HG03457 (cell line): Measurements from ENCODE around the gene BANK1.

Experiments
- ATAC-seq: cut with Tn5 transposase; IDR thresholded peaks from one replicate; pipeline ENCODE4 v1.9.1; 2021; ENCODE audit warnings: moderate number of reproducible peaks; ENCODE audit not compliant: unreplicated experiment

Gene BANK1

DNA sequence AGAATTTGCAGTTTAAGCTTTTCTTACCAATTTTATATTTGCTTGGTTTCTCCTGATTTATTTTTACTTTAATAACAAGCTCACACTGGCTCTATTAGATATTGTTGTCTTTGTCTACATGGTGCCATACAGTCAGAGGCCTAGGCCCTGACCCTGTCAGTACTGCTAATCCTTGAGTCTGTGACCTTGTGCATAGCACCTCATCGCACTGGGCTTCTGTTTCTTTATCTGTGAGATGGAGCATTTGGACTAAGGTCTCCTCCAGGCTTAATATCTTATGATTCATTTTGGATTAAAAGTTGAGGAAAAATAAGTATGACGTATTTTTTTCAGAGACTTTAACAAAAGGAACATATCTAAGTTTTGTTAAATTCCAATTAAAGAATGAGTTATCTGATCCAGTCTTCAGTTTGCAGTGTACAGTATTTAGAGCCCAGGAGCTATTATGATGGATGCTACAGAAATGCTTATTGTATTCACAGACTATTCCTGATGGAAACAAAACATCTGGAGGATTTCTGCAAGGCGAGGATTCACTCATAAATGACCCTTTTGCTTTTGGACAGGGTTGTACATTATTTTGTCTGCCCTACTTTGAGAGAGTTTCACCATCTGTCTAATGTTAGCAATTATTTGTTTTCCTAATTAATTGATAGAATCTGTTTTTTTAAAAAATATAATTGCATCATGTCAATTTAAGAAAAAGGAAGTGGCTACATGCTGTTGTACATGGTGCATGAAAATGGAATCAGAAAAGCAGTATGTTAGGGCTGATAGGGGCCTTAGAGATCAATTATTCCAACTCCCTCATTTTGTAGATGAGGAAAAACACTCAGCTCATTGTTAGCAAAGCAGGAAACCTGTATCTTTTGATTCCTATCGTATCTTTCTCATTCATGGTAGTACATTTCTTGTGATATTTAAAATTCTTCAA, 203.6 kb downstream of the BANK1 start:
- no peak for ATAC-seq

DNA sequence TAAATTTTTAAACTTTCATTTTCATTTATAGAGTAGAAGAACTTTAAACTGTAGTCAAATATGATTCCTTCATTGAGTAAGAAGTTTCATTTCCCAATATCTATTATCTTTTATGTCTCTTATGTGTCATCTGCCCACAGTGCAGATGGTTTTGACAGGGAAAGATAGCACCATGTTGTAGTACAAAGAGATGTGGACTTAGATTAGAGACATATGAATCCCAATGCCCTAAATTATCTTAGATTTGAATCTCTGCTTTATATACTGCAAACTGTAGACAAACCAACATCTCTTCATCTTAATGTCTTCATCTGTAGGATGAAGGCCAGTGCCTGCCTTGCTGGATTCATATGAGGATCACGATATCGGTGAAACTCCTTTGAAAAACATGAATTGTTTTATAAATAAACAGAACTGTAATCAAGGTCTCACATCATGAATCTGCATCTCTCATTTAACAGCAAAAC, 217.5 kb downstream of the BANK1 start:
- ATAC-seq: peak; percentile 97

DNA sequence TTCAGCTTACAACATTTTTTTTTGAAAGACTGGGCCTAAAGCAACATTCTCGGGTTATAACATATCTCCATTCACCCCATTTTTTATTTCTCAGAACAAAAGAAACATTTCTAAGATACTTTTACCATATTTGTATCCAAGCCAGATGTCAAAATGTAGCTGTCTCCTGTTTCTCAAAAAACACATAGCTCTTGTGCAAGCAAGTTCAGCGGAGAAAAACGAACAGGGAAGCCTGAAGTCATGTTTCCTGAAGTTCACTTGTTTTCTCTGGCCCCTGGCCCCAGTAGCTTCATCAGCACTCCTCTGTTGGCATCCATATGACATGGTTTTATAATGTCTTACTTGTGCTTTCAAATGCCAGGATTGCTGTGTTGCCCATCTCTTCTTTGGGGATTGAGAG, 218.2 kb downstream of the BANK1 start:
- ATAC-seq: no peak

DNA sequence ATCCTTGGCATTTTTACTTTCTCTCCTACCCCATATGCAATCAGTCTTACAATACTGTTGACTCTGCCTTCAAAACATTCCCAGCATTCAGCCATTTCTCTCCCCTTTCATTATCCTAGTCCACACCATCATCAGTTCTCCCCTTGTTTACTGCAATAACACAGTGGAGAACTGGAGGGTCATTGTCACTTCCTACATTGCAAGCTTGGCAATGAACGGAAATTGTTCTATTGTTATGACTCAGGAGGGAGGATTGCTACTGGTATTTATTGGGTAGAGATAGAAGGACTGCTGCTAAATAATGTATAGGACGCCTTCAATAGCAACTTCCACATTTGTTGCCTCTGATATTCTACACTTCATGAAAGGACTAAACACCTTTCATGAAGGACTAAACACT, 231.8 kb downstream of the BANK1 start:
- no peak for ATAC-seq

DNA sequence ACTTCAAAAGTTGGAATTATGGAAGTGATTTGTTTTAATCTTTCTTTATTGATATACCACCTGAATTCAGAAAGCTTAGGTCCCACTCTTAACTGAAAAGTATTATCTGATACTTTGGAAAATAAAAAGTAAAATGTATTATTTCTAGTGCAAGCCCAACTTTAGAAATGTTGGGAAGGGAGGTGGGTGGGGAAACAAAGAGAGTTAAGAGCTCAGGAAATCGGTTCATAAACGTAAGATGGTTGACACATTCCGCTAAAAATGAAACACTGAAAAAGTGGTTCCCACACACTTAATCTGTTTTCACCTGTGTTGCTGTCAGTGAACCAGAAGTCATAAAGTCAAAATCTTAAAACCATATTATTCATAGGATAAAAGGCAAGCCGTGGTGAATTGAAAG, 237.4 kb downstream of the BANK1 start:
- ATAC-seq: no peak

DNA sequence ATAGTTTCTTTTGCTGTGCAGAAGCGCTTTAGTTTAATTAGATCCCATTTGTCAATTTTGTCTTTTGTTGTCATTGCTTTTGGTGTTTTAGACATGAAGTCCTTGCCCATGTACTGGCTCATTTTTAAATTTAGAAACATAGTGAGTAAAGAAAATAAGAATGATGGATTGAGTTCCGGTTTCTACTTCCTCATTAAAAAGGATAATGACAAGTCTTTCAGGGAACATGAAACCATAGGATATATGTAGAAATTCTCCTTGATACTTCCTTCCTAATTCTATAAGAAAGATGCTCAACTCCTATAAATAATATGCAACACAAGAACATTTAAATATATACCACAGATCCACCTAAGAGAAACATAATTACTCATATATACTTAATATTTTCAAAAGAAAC, 240.9 kb downstream of the BANK1 start:
- ATAC-seq: no peak

DNA sequence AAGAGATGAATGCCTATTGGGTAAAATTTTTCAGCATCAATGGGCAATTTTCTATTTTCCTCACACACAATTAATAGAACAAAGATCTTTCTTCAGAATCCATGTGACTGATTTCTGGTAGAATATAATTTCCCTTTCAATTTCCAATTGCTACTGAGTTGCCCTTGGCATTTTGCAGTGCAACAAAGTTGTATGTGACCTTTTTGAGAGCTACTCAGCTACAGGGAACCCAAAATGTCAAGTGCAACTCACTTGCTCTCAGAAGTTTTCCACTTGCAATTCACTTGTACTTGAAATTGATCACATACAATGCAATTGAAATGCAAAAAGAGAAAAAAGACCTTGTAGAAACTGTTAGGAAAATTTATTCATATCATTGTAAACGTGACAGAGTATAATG, 245.5 kb downstream of the BANK1 start:
- no peak for ATAC-seq

DNA sequence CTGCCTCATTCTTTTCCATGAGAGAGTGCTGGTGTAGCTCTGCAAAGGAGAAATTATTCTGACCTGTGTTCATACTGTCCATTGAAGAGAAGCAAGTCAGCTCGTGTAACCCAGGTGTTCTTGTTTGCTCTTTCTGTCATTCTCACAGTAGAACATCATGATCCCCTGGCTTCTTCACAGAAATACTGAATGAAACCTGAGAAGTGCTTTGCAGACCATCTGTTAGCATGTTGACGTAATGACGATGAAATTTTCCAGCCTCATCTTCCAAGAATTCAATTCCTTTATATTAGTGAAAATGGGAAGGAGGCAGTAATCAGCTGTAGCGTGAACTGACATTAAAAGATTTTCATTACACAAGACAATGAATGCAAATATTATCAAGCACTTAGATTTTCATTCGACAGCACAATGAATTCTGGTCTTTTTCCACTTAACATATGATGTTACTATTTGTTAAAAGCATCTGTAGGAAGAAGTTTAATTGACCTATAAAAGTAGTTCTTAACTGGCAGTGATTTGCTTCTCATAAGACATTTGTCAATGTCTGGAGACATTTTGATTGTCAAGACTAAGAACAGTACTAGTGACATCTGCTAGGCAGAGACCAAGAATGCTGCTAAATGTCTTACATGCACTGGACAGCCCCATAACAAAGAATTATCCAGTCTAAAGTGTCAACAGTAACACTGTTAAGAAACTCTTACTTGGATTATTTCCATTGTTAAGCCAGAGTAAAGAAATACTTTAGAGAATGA, 246.3 kb downstream of the BANK1 start:
- ATAC-seq: no peak

DNA sequence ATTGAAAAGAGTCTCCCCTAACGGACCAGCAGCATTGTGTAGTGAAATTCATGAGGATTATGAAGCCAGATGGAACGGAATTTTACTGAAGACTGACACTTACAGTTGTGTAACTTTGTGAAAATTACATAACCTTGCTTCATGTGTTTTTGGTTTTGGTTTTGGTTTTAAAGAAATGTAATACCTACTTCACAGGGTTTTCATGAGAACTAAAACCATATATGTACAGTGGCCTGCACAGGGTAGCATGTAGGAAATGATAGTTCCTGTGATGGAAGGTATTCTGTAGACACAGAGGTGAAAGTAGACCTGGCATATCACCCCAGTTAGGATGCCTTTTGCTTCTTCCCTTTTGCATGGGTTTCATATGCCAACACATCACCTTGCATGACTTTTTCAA, 247.0 kb downstream of the BANK1 start:
- ATAC-seq: no peak

DNA sequence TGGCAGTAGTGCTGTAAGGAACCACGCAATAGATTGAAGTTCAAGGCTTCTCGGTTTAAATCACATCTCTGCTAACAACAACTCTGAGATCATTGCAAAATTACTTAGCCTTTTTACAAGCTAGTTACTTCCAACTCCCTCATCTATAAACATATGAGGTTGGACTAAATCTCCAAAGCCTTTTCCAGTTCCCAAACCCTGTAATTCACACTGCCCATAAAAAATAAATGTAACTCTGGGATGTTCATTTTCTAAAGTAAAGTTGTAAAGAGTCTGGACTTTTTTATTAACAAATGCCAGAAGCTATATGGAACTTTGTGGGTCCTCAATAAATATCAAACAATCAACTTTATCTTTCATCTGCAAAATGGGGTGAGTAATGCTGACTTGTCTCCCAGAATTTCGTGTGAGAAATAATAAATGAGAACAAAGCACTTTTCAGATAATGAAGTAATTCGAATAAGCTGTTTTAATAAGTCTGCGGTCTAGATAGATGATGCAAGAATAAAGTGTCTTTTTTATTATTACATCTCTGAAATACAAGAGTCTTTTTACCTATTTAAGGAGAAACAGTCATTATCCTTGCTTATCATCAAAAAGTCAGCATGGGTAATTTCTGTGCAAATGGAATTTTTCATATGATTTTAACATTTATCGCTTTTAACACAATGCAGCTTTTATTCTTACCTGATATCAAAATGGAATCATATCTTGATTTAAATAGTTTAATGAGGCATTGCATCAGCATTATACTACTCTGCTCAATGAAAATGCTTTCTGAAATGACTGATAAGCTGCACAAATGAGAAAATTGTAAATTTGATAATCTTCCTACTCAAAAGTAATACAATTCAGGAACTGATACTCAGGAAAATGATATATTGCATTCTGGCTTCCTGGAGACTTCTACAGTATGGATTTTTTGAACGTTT, 252.6 kb downstream of the BANK1 start:
- no peak for ATAC-seq

DNA sequence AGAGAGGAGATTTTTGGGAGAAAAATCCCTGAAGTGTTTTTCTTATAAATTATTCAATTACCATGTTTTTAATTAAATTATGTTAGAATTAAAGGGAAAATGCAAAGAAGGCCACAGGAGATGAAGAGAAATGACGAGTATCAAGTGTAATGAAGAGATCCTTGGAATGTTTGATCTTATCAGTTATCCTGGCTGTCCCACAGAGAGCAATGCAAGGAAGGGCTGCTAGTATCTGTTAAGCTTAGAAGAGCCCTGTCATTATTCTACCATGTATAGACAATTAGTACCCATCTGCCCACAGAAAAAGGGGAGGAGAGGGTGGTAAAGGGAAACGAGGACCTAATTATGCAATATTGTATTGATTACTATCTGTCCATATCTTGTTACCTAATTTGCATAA, 257.1 kb downstream of the BANK1 start:
- ATAC-seq: no peak

DNA sequence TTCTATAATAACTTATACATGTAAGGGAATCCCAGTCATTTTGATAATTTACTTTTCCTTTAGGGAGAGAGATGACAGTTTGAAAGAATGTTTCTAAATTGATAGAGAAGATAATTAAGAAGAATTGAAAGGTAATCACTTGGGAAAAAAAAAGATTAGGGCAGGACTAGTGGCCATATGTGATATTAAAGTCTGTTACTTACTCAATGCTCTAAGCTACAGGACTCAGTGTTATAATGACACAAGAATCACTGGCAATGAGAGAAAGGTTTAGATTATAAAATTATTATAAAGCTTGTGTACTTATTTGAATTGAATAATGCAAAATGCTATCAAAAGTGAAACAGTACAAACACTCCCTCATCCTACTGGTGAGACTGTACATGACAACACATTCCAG, 265.3 kb downstream of the BANK1 start:
- no peak for ATAC-seq

DNA sequence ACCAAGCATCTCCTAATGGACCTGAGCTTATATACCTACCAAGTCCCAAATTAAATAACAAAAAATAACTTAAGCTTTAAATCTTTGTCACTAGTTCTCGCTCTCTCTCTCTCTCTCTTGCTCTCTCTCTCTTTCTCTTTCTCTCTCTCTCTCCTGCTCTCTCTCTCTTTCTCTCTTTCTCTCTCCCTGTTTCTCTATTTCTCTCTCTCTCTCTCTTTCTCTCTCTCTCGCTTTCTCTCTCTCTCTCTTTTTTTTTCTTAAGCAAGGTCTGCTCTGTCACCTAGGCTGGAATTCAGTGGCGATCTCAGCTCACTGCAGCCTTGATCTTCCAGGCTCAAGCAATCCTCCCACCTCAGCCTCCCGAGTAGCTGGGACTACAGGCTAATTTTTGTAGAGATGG, 266.6 kb downstream of the BANK1 start:
- no peak for ATAC-seq

DNA sequence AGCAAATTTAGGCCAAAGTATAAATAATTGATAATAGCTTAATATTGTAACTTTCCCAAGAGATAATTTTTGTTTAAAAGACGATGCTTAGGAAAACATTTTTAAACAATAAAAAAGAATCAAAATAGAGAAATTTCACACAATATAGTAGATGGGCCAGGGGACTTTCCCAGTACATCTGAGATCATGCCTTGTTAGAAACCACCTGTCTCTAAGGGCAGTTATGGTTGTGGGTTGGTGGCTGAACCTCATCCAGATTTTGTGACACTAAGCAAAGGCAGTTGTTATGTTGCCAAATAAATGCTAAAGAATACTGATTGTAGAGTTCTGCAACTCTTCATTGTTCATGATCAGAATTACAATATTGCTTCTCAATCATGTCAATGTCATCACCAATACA, 270.6 kb downstream of the BANK1 start:
- ATAC-seq: peak; percentile 89

DNA sequence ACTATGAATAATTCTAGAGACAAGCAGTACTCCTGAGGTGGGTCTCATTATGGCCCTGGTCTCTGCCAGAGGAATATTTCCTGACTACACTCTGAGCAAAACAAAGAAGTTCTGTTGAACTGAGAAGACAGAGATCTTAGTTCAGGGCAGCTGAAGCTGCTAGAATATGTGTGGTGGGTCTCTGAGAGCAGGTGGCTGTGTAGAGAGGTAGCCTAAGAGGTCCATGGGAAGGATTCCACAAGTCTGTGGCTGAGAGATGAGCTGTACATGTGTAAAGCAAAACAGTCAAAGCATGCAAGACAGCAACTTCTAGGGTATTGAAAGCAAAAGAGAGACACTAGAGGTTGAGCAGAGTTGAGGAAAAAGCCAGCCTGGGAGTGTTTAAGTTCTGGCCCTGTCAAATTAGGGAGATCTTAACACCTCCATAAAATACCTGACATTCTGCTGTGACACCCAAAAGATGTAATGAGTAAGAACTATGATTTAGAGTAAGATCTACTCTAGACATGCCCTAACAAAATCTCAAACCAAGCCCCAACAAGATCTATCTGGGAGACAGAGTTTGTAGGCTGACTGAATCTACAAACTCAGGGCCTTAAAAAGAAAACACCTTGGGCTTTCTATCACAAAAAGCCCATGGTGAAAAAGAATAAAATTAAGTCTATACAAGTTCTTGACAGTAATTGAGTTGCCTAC, 274.4 kb downstream of the BANK1 start:
- ATAC-seq: no peak

DNA sequence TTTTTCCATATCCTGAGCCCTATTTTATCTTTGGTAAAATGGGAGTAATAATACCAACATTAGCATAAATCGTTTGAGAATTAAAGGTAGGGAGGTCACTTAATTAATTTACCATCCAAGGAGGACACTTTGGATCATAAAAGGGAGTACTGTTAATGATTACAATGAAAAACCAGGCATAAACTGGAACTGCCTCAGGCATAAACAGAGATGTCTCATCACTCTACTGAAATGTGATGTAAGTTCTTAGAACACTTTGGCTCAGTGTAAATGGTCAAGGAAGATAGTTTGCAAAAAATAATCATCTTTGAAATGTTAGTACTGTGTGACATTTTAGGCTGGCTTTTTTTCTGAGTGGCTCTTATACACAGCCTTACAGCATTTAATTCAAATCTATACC, 286.1 kb downstream of the BANK1 start:
- no peak for ATAC-seq

DNA sequence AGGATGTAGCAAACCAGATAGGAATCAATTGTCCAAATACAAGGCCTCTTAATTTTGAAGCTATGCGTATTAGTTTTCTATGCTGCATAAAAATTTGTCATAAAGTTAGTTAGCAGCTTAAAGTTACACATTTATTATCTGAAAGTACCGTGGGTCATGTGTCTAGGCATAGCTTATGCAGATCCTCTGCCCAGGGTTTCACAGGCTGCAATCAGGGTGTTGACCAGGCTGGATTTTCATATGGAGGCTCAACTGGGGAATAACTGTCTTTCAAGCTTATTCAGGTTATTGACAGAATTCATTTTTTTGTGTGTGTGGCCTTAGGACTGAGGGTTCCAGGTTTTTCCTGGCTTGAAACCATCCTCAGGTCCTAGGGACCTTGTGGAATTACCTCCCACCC, 289.7 kb downstream of the BANK1 start:
- no peak for ATAC-seq

DNA sequence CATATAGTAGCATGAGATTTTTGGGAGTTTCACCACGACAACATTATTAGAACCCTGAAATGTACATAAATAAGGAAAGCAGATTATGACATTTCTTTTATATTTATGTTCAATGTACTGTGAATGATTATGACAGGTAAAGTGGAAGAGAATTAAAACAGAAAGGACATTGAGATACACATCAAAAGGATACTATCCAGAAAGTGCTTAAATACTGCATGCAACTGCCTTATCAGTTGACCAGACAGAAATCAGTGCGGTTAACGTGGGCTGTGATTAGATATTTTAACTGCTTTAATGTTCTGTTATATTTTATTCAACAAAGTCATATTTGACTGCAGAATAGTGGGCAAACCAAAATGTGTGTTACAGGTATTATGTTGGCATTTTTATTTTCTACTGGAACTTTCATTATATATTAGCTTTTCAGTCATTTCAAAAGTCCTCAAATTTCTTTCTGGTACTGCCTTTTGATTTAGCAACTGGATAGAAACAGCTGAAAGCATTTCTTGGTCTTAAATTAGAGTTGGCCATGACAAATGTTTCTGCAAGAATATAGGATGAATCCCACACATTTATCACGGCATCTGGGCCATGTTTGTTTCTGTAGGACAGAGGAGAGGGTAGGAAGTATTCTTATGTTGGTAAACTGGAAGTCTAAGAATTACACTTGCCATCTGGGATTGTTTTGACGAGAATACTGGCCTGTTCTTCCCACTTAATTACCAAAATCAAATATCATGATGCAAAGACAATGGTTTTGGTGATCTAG, 299.5 kb downstream of the BANK1 start:
- ATAC-seq: no peak

DNA sequence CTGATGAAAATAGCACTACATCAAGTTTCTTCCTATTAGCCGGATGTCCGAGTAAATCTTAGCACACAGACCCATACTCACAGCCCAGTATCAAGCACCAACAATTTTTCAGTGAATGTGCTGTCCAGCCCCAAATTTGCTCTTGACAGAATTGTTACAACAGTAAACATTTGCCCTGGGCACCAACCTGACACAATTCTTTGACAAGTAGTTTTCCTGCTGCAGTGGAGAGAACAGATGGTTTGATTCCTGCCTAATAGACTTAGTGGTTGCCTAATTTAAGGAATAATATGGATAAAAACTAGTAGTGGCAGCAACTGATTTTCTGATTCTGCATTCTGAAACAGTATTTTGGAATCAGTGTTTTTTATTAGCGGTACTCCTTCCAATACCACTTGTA, 301.1 kb downstream of the BANK1 start:
- ATAC-seq: no peak

DNA sequence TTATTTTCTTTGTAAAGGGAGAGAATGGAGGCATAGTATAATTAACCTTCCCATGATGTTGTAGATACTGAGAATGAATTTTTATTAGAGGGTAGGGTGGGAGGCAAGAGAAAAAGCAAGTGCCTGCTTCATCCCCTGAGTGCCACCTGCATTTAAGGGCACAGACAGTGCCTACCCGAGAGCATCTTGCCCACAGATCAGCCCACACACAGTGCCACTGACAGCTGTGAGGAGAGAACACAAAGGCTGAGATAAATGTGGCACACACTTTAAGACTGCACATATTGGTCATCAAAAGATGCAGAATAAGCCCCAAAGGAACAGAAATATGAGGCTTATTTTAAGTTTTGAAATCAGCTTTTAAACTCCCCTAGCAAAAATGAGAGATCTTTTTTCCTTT, 304.0 kb downstream of the BANK1 start:
- ATAC-seq: no peak
